Measurements from ENCODE around the gene CLNS1A.

CLNS1A gene

DNA sequence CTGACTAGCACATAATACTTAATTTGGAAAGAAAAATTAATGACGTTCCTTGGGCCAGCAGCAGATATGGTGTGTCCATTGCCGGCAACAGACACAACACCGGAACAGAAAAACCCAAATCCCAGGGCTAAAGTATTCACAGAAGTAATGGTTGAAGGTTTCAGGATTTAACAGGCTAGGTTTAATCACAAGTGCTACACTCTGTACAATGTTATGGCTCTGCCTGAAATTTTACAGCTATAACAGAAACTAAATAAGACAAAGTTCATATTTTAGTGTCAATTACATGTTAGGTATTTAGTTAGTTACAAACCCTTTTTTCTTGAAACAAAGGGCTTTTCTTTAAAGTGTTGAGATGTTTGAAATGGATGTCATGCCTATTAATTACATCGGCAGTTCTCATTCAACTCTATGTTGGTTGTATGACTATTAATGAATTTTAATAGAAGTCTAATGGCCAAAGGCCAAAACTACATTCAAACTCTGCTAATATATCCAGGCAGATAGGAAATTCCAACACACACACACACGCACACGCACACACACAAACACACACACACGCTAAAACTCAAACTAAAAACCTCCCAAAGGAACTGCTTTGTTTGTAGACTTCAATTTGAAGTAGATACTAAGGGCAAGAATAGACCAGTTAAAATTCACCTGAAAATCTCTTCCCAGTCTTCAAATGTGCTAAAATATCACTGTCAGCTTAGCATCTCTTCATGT is 27.8 kb upstream of the CLNS1A start:
- Histone ChIP-seq H3K36me3 (replicated peaks; ENCODE audit: insufficient read depth, low read length) (peaks cover 5% of the 10 kb centered on the region; the same call in 1 of the 2 replicates), H3K4me1 (ENCODE audit: low read length) (no peaks in the 10 kb centered on the region), H2AFZ (ENCODE audit: low read length) (no peak overlapping the region), H3K4me2 (ENCODE audit: low read depth, low read length) (no peak overlapping the region), H3K9me3 (replicated peaks; ENCODE audit: insufficient read depth, low read length) (no peaks in the 10 kb centered on the region), H3K4me3 (ENCODE audit: low read length) (no peak overlapping the region), H4K20me1 (ENCODE audit: insufficient read depth, low read length) (no peaks in the 10 kb centered on the region; the same call in 1 of the 2 replicates), H3K27ac (ENCODE audit: low read length) (no peak overlapping the region), H3K79me2 (ENCODE audit: low read length) (no peaks in the 10 kb centered on the region), H3K27me3 (replicated peaks; ENCODE audit: insufficient read depth, low read length) (no peaks in the 10 kb centered on the region), H3F3A (ENCODE audit: insufficient read depth, low read length) (no peaks in the 10 kb centered on the region), H3K9ac (ENCODE audit: low read length) (no peak overlapping the region), H3K9me2 (replicated peaks; ENCODE audit: insufficient read depth, low read length) (no peaks in the 10 kb centered on the region)
- TF ChIP-seq, protein P1, sequence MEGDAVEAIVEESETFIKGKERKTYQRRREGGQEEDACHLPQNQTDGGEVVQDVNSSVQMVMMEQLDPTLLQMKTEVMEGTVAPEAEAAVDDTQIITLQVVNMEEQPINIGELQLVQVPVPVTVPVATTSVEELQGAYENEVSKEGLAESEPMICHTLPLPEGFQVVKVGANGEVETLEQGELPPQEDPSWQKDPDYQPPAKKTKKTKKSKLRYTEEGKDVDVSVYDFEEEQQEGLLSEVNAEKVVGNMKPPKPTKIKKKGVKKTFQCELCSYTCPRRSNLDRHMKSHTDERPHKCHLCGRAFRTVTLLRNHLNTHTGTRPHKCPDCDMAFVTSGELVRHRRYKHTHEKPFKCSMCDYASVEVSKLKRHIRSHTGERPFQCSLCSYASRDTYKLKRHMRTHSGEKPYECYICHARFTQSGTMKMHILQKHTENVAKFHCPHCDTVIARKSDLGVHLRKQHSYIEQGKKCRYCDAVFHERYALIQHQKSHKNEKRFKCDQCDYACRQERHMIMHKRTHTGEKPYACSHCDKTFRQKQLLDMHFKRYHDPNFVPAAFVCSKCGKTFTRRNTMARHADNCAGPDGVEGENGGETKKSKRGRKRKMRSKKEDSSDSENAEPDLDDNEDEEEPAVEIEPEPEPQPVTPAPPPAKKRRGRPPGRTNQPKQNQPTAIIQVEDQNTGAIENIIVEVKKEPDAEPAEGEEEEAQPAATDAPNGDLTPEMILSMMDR (IDR thresholded peaks at IDR 0.05; ENCODE audit: low read length): no peak
- TF ChIP-seq EZH2 (optimal IDR thresholded peaks at IDR 0.05; ENCODE audit: low read depth, low read length) (no peak), EZH2phosphoT487 (IDR thresholded peaks at IDR 0.05; ENCODE audit: low read length) (no peak)
- no peak for DNase-seq

DNA sequence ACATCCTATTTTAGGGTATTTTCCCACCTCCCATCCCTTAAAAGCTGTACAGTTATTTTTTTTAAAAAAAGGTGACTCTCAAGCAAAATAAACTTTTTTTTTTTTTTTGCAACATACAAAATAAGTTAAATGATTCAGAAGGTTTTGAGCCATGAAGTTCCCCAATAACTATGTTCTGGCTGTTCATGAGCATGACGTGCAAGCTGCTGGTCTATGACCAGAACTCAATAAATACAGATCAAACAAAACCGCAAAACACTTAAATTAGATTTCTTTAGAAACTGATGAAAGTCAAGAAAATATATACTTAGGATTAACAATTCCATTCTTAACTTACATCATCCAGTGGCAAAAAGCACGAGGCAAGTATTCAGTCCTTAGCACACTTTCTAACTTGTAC is 24.1 kb upstream of the CLNS1A start:
- H3K36me3 ChIP-seq (replicated peaks; ENCODE audit: insufficient read depth, low read length): no peaks in the 10 kb centered on the region; the same call in 1 of the 2 replicates
- no peak overlapping the region for H3K4me2 ChIP-seq (ENCODE audit: low read depth, low read length)
- H3K4me1 ChIP-seq (ENCODE audit: low read length): no peaks in the 10 kb centered on the region
- H3K27ac ChIP-seq (ENCODE audit: low read length): no peak overlapping the region
- TF ChIP-seq EZH2phosphoT487 (IDR thresholded peaks at IDR 0.05; ENCODE audit: low read length) (no peak), EZH2 (optimal IDR thresholded peaks at IDR 0.05; ENCODE audit: low read depth, low read length) (no peak)
- TF ChIP-seq, protein P1 (IDR thresholded peaks at IDR 0.05; ENCODE audit: low read length): no peak
- H3F3A ChIP-seq (ENCODE audit: insufficient read depth, low read length): no peaks in the 10 kb centered on the region
- no peaks in the 10 kb centered on the region; the same call in 1 of the 2 replicates for H4K20me1 ChIP-seq (ENCODE audit: insufficient read depth, low read length)
- no peak overlapping the region for H2AFZ ChIP-seq (ENCODE audit: low read length)
- H3K4me3 ChIP-seq (ENCODE audit: low read length): no peak overlapping the region
- H3K9me3 ChIP-seq (replicated peaks; ENCODE audit: insufficient read depth, low read length): no peaks in the 10 kb centered on the region
- H3K9me2 ChIP-seq (replicated peaks; ENCODE audit: insufficient read depth, low read length): no peaks in the 10 kb centered on the region
- no peak for DNase-seq
- H3K79me2 ChIP-seq (ENCODE audit: low read length): no peaks in the 10 kb centered on the region
- H3K9ac ChIP-seq (ENCODE audit: low read length): no peak overlapping the region
- H3K27me3 ChIP-seq (replicated peaks; ENCODE audit: insufficient read depth, low read length): no peaks in the 10 kb centered on the region

DNA sequence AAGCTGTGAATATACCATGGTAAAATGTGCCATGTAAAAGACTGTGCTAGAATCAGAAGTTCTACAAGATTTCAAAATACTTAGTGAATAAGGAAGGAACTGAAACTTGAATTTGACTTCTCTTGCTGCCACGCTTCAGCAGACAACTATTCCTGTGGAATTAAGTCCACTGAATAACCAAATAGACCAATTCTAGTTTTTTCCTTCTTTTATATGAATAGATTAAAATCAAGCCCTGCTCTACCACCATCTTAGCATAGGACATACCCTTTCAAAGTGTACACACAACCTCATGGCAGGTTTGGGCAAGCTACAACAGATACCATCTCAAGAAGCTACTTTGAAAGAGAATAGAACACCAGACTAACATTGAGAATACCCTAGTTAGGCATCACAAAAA is 23.4 kb upstream of the CLNS1A start:
- no peak overlapping the region for H3K27ac ChIP-seq (ENCODE audit: low read length)
- H3K4me3 ChIP-seq (ENCODE audit: low read length): no peak overlapping the region
- H4K20me1 ChIP-seq (ENCODE audit: insufficient read depth, low read length): no peaks in the 10 kb centered on the region; the same call in 1 of the 2 replicates
- no peak overlapping the region for H3K9ac ChIP-seq (ENCODE audit: low read length)
- H3K9me2 ChIP-seq (replicated peaks; ENCODE audit: insufficient read depth, low read length): no peaks in the 10 kb centered on the region
- no peak for TF ChIP-seq EZH2 (optimal IDR thresholded peaks at IDR 0.05; ENCODE audit: low read depth, low read length)
- TF ChIP-seq, protein P1 (IDR thresholded peaks at IDR 0.05; ENCODE audit: low read length): no peak
- TF ChIP-seq EZH2phosphoT487 (IDR thresholded peaks at IDR 0.05; ENCODE audit: low read length): no peak
- H3K27me3 ChIP-seq (replicated peaks; ENCODE audit: insufficient read depth, low read length): no peaks in the 10 kb centered on the region
- no peak overlapping the region for H2AFZ ChIP-seq (ENCODE audit: low read length)
- DNase-seq: no peak
- no peaks in the 10 kb centered on the region for H3K79me2 ChIP-seq (ENCODE audit: low read length)
- no peaks in the 10 kb centered on the region for H3K4me1 ChIP-seq (ENCODE audit: low read length)
- H3K9me3 ChIP-seq (replicated peaks; ENCODE audit: insufficient read depth, low read length): no peaks in the 10 kb centered on the region
- H3F3A ChIP-seq (ENCODE audit: insufficient read depth, low read length): no peaks in the 10 kb centered on the region
- no peak overlapping the region for H3K4me2 ChIP-seq (ENCODE audit: low read depth, low read length)
- H3K36me3 ChIP-seq (replicated peaks; ENCODE audit: insufficient read depth, low read length): no peaks in the 10 kb centered on the region
